ENCODE measurements around the gene HGD.

The HGD gene

DNA sequence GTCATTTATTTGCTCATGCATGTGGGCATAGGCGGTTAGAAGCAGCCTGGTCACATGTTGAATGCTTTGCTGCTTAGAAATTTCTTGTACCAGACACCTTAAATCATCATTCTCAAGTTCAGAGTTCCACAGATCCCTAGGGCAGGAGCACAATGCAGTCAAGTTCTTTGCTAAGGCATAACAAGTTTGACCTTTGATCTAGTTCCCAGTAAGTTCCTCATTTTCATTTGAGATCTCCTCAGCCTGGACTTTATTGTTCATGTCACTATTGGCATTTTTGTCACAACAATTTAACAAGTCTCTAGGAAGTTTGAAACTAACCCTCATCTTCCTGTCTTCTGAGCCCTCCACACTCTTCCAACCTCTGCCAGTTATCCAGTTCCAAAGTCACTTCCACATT lies 22.8 kb downstream of the HGD start:
- Histone ChIP-seq H3K4me2 (no peak overlapping the region), H2AFZ (ENCODE audit: low read depth) (no peak overlapping the region), H3K36me3 (ENCODE audit: insufficient read depth) (no peaks in the 10 kb centered on the region), H3K9ac (no peak overlapping the region), H3K79me2 (ENCODE audit: insufficient read depth, low read depth) (no peaks in the 10 kb centered on the region), H4K20me1 (ENCODE audit: insufficient read depth) (no peaks in the 10 kb centered on the region), H3K27me3 (ENCODE audit: insufficient read depth, low read depth) (no peaks in the 10 kb centered on the region), H3K4me3 (IDR thresholded peaks at IDR 0.05; ENCODE audit: insufficient read depth, low read depth, low read length) (no peak overlapping the region), H3K4me1 (ENCODE audit: low read depth, poor library complexity, severe bottlenecking) (no peaks in the 10 kb centered on the region), H3K27ac (no peak overlapping the region)
- no peak for TF ChIP-seq CTCF (conservative IDR thresholded peaks at IDR 0.05; ENCODE audit: low read depth, low read length)

GRCh38 chr3:120652896-120653545 lies 29.0 kb downstream of the HGD start:
- H3K36me3 ChIP-seq (ENCODE audit: insufficient read depth), result no peaks in the 10 kb centered on the region
- no peaks in the 10 kb centered on the region for H3K79me2 ChIP-seq (ENCODE audit: insufficient read depth, low read depth)
- no peak overlapping the region for H3K9ac ChIP-seq
- H3K4me1 ChIP-seq (ENCODE audit: low read depth, poor library complexity, severe bottlenecking), result no peaks in the 10 kb centered on the region
- no peak overlapping the region for H2AFZ ChIP-seq (ENCODE audit: low read depth)
- H3K4me2 ChIP-seq, result no peak overlapping the region
- TF ChIP-seq CTCF (conservative IDR thresholded peaks at IDR 0.05; ENCODE audit: low read depth, low read length), result no peak
- H3K4me3 ChIP-seq (IDR thresholded peaks at IDR 0.05; ENCODE audit: insufficient read depth, low read depth, low read length), result no peak overlapping the region
- H3K27me3 ChIP-seq (ENCODE audit: insufficient read depth, low read depth), result no peaks in the 10 kb centered on the region
- H4K20me1 ChIP-seq (ENCODE audit: insufficient read depth), result no peaks in the 10 kb centered on the region
- H3K27ac ChIP-seq, result no peak overlapping the region

DNA sequence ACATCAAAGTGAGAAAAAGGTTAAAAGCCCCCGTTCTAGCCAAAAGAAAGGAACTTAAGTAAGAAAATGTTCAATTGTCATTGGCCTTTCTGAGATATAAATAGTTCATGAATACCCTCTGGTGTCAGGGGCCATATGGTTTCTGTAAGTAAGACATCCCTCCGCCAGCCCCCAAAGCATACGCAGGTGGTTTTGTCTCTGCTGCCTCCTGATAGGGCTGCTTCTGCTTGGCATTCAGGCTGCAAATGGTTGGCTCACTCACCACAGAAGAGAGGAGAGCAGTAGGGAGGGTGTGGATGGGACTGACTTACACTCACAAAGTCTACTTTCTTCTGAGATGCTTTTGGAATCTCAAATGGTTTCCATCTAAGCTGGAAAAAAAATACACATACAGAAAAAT lies 29.8 kb downstream of the HGD start:
- Histone ChIP-seq H3K36me3 (ENCODE audit: insufficient read depth) (no peaks in the 10 kb centered on the region), H3K79me2 (ENCODE audit: insufficient read depth, low read depth) (no peaks in the 10 kb centered on the region), H3K4me1 (ENCODE audit: low read depth, poor library complexity, severe bottlenecking) (no peaks in the 10 kb centered on the region), H3K9ac (no peak overlapping the region), H3K27ac (no peak overlapping the region), H3K27me3 (ENCODE audit: insufficient read depth, low read depth) (no peaks in the 10 kb centered on the region), H3K4me2 (no peak overlapping the region), H4K20me1 (ENCODE audit: insufficient read depth) (no peaks in the 10 kb centered on the region), H3K4me3 (IDR thresholded peaks at IDR 0.05; ENCODE audit: insufficient read depth, low read depth, low read length) (no peak overlapping the region), H2AFZ (ENCODE audit: low read depth) (no peak overlapping the region)
- TF ChIP-seq CTCF (conservative IDR thresholded peaks at IDR 0.05; ENCODE audit: low read depth, low read length), result no peak

DNA sequence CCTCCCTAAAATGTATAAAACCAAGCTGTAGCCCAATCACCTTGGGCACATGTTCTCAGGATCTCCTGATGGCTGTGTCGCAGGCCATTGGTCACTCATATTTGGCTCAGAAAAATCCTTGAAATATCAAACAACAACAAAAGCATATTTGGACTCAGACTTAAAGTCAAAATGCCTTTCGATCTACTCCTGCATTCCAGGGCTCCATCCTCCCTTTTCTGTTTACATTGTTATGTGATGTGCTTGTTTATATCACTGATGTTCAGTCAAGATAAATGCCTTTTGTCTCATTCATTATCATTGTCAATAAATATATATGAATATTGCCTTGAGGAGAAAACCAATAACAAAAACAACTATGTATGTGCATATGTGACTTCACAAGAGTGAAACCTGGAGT lies 31.7 kb downstream of the HGD start:
- no peak overlapping the region for H3K27ac ChIP-seq
- H4K20me1 ChIP-seq (ENCODE audit: insufficient read depth), result no peaks in the 10 kb centered on the region
- H3K36me3 ChIP-seq (ENCODE audit: insufficient read depth), result no peaks in the 10 kb centered on the region
- H3K9ac ChIP-seq, result no peak overlapping the region
- no peak for TF ChIP-seq CTCF (conservative IDR thresholded peaks at IDR 0.05; ENCODE audit: low read depth, low read length)
- H3K4me3 ChIP-seq (IDR thresholded peaks at IDR 0.05; ENCODE audit: insufficient read depth, low read depth, low read length), result no peak overlapping the region
- H3K27me3 ChIP-seq (ENCODE audit: insufficient read depth, low read depth), result no peaks in the 10 kb centered on the region
- H3K79me2 ChIP-seq (ENCODE audit: insufficient read depth, low read depth), result no peaks in the 10 kb centered on the region
- no peaks in the 10 kb centered on the region for H3K4me1 ChIP-seq (ENCODE audit: low read depth, poor library complexity, severe bottlenecking)
- H2AFZ ChIP-seq (ENCODE audit: low read depth), result no peak overlapping the region
- H3K4me2 ChIP-seq, result no peak overlapping the region
